Activated CD4-positive, alpha-beta T cell treated with anti-CD3 and anti-CD28 coated beads, Interleukin-2, amount 10 ng/mL, durations not matched to agents 7 days and 5 days (primary cell): ENCODE data around the gene PSD2. TPM values are rescaled to one million over a fixed set of nuclear protein-coding genes. Genes with fewer than 3 reads are reported as not detected.

Source experiments
- CTCF ChIA-PET: fragments of 350-600 bp; sonication (Branson Sonifier 250); formaldehyde crosslinking; loops from one replicate; lab custom pipeline; 2021; ENCODE audit warnings: antibody characterized with exemption; lab: Charles Lee
- POLR2A ChIA-PET: fragments of 350-600 bp; sonication (Branson Sonifier 250); formaldehyde crosslinking; loops from one replicate; lab custom pipeline; 2021; ENCODE audit warnings: antibody characterized with exemption; lab: Charles Lee
- DNase-seq: peaks from one replicate; pipeline ENCODE4 v3.0.0-alpha.2; 2020
- H3K27ac Mint-ChIP-seq: one replicate; pipeline ENCODE4 v1.8.0; 2021; ENCODE audit warnings: mild to moderate bottlenecking, moderate library complexity, mixed read lengths
- H3K27me3 Mint-ChIP-seq: one replicate; pipeline ENCODE4 v1.8.0; 2021; ENCODE audit warnings: mixed read lengths
- H3K36me3 Mint-ChIP-seq: one replicate; pipeline ENCODE4 v1.8.0; 2021; ENCODE audit warnings: low read depth, mixed read lengths
- H3K4me1 Mint-ChIP-seq: one replicate; pipeline ENCODE4 v1.8.0; 2021; ENCODE audit warnings: mixed read lengths
- H3K4me3 Mint-ChIP-seq: one replicate; pipeline ENCODE4 v1.8.0; 2021; ENCODE audit warnings: mild to moderate bottlenecking, moderate library complexity, mixed read lengths
- H3K9me3 Mint-ChIP-seq: one replicate; pipeline ENCODE4 v1.8.0; 2021; ENCODE audit warnings: mixed read lengths
- total RNA-seq, 2 experiments: library from RNA; stranded (reverse); gene quantifications; one replicate each; pipeline ENCODE4 v1.2.3, GENCODE V29; 2021

The PSD2 gene
- total RNA-seq, 2 experiments from 2014 or later = not detected

DNA sequence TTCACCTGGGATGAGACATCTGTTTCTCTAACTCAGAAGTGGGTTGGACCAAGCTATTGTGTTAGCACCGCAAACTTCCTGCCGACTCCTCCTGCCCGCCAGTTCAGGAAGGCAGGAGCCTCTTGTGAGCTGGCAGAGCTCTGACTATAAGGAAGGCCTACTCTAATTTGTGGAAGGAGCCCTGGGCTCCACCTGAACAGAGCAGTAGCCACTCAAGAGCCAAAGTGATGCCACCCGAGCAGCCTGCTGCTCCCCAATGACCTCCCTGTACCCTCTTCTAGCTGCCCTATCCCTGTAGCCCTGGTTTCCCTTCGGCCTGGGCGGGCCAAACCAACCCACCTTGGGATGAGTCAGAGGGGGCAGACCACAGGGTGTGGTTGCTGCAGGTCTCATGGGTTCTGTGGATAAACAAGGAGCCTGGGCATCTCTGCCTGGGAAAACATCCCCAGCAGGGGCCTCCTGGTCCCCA lies 81.6 kb downstream of the PSD2 start:
- POLR2A ChIA-PET = no interaction called here
- Mint-ChIP-seq H3K27ac (no peak overlapping the region), H3K4me3 (no peak overlapping the region), H3K9me3 (peaks cover 7% of the 10 kb centered on the region), H3K27me3 (peaks cover 2% of the 10 kb centered on the region), H3K4me1 (peaks cover 8% of the 10 kb centered on the region), H3K36me3 (no peaks in the 10 kb centered on the region)
- DNase-seq = peak; percentile 12
- CTCF ChIA-PET = interaction anchor here (1.3 kb wide), 1 partner anchor 9 kb away, joined by 4 read pairs; no protein-coding TSS in a partner anchor

DNA sequence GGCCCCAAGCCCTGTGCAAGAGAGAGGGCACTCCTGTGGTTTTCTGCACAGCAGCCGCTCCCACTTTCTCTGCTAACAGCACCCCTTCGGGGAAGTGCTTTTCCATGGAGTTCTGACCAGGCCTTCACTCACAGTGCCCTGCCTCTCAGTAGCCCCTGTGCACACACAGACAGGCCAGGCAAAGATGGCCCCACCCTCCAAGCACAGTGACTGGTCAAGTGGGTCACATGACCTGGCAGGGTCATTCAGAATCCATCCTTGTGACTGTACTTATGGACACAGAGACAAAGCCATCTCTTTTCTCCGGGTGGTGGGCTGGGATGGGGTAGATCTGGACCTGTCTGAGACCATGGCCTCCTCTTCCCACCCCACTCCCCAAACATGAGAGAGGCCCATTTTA lies 82.5 kb downstream of the PSD2 start:
- Mint-ChIP-seq H3K9me3 (peaks cover 7% of the 10 kb centered on the region), H3K4me3 (no peak overlapping the region), H3K27me3 (peaks cover 2% of the 10 kb centered on the region), H3K36me3 (no peaks in the 10 kb centered on the region), H3K4me1 (peaks cover 8% of the 10 kb centered on the region), H3K27ac (no peak overlapping the region)
- DNase-seq = no peak
- ChIA-PET CTCF (no interaction called here), POLR2A (no interaction called here)

DNA sequence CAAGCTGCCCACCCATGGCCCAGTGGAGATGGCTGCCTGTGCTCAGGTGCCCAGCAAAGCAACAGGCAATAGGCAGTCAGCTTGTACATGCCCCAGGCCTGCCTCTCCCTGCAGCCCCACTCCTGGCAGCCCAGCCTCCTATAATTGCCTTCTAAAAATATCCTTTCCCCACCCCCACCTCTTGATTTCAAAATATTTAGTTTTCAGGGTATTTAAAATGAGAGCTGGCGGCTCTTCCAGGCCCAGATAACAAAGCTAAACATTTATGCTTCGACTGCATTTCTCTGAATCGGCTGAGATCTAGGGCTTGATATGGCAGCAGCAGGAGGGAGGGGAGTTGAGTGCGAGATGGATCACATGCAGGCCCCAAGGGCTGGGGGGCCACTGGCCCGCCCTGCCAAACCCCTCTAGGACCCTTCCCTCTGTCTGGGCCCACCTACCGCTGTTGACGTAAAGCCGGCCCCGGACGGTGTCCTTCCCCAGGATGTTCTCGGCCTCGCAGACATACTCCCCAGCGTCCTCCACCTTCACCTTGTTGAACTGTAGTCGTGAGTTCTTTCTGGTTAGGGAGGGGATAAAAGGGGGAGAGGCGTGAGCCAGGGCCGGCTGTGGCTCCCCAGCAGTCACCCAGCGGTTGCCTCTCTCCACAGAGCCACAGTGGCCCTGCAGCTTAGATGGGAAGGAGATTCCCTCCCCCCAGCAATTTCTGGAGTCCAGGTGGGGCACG lies 85.0 kb downstream of the PSD2 start:
- POLR2A ChIA-PET = no interaction called here
- H3K4me3 Mint-ChIP-seq = no peak overlapping the region

DNA sequence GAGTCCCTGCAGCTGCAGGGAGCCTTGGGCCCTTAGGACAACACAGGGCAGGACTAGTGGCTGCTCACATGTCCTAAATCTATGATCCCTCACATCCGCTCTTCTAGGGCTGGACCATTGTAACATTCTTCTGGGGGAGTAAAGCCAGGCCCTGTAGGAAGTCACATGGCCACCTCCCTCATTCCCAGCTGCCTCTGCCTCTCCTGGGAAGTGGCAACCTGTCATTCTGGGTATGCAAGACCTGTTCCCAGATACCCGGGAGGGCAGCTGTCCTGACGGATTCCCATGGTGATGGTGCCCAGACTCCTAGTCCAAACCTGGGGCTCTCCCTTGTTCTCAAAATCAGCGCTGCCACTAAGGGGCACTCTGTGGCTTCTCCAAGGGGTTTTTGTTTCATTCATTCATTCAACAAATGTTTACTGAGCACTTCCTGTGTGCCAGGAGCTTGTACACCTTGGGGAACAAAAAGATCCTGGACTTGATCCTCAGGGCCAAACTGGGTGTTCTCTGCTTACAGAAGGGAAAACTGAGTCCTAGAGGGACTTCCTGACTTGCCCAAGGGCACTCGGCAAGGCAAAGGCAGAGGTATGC lies 85.6 kb downstream of the PSD2 start:
- Mint-ChIP-seq H3K4me1 (peaks cover 8% of the 10 kb centered on the region), H3K27ac (no peak overlapping the region), H3K36me3 (no peaks in the 10 kb centered on the region), H3K4me3 (no peak overlapping the region), H3K27me3 (peaks cover 2% of the 10 kb centered on the region), H3K9me3 (no peaks in the 10 kb centered on the region)
- ChIA-PET CTCF (interaction anchor here (1.0 kb wide), 1 partner anchor 40 kb away, joined by 3 read pairs; no protein-coding TSS in a partner anchor), POLR2A (no interaction called here)
- no peak for DNase-seq

More for the DNA sequence above, 85.0 kb downstream of the PSD2 start:
- no peak overlapping the region for H3K27ac Mint-ChIP-seq
- H3K27me3 Mint-ChIP-seq = peaks cover 5% of the 10 kb centered on the region
- peaks cover 8% of the 10 kb centered on the region for H3K4me1 Mint-ChIP-seq
- no peaks in the 10 kb centered on the region for H3K36me3 Mint-ChIP-seq
- H3K9me3 Mint-ChIP-seq = peaks cover 5% of the 10 kb centered on the region
- no peak for DNase-seq
- CTCF ChIA-PET = interaction anchor here (0.7 kb wide), 1 partner anchor 12 kb away, joined by 3 read pairs; no protein-coding TSS in a partner anchor

DNA sequence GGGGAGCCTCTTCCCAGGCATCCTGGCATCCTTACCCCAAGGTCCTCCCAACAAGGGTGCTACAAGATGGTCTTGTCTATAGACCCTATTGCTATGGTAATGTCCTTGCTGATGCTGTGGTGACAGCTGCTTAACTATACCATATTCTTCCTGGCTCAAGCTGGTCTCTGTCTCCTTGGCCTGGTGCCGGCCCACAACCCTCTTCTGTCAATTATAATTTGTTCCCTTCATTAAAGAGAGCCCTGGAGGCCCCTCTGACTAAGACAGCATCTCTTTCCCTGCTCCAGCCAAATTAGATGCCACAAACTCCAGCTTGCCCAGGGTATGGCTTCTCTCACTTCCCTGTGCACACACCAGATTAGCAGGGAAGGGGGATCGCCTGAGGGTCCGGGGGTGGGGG lies 86.7 kb downstream of the PSD2 start:
- Mint-ChIP-seq H3K4me1 (peaks cover under 1% of the 10 kb centered on the region), H3K36me3 (no peaks in the 10 kb centered on the region), H3K27me3 (peaks cover 2% of the 10 kb centered on the region), H3K27ac (no peak overlapping the region), H3K9me3 (no peaks in the 10 kb centered on the region), H3K4me3 (no peak overlapping the region)
- POLR2A ChIA-PET = no interaction called here
- CTCF ChIA-PET = interaction anchor here (1.0 kb wide), 1 partner anchor 39 kb away, joined by 3 read pairs; no protein-coding TSS in a partner anchor
- no peak for DNase-seq

DNA sequence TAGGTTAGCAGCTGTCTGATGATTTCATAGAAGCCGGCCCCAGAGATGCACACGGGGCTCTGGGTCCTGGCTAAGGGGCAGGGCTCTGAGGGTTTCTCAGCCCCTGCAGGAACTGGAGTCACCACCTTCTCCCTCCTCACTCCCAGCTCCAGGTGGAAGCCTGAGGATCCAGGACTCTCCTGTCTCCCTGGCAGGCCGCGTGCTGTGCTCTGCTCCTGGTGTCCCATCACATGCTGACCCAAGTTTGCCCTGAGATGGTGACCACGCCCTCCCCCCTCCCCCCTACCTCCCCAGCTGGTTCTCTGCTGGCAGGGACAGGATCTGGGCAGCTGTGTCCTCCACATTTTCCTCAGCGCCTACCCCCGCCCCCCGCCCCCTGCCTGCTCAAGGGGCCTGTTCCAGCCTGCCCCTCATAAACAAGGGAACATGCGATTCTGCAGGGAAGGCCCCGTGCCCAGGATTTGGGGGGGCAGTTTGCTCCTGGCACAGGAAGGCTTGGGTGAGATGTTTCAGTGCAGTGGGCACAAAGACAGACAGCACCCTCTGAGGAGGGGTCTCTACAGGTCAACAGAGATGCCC lies 87.4 kb downstream of the PSD2 start:
- H3K27me3 Mint-ChIP-seq = peaks cover 2% of the 10 kb centered on the region
- ChIA-PET POLR2A (no interaction called here), CTCF (no interaction called here)
- no peak overlapping the region for H3K27ac Mint-ChIP-seq
- no peaks in the 10 kb centered on the region for H3K36me3 Mint-ChIP-seq
- no peaks in the 10 kb centered on the region for H3K9me3 Mint-ChIP-seq
- H3K4me3 Mint-ChIP-seq = no peak overlapping the region
- H3K4me1 Mint-ChIP-seq = no peaks in the 10 kb centered on the region
- DNase-seq = no peak

DNA sequence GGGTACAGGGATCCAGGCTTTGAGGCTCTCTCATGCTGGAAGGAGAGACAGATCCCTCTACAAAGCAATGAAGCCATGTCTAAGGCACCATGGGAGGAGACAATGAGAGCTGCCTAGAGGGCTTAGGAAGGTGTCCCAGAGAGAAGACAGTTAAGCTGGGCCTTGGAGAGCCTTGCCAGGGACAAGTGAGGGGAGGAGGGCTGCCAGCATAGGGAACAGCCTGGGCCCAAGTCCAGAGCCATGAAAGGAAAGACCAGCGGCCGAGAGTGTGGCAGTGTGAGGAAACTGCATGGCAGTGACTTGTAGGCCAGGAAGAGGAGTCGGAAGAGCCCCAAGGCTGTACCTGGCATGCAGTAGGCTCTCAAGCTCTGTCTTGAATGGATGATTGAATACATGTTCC lies 88.5 kb downstream of the PSD2 start:
- POLR2A ChIA-PET = no interaction called here
- no peak overlapping the region for H3K27ac Mint-ChIP-seq
- peaks cover 3% of the 10 kb centered on the region for H3K4me1 Mint-ChIP-seq
- CTCF ChIA-PET = no interaction called here
- no peaks in the 10 kb centered on the region for H3K9me3 Mint-ChIP-seq
- no peak overlapping the region for H3K4me3 Mint-ChIP-seq
- no peak for DNase-seq
- peaks cover 2% of the 10 kb centered on the region for H3K27me3 Mint-ChIP-seq
- no peaks in the 10 kb centered on the region for H3K36me3 Mint-ChIP-seq

DNA sequence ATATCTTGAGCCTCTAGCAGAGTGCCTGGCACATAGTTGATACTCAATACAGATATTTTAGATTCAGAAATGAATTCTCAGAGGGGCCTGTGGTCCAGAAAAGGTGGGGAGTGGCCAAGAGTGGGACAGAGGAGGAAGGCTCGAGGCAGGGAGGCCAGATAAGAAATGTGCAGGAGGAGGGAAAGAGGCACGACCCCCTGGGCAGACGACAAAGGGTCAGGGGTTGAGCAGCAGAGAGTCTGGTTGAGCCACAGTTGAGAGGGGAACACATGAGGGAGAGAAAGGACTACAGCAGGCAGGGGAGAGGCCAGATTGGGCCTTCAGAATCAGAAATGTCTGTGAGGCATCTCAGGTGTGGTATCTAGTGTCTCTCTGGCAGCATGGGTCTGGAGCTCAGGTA lies 89.1 kb downstream of the PSD2 start:
- Mint-ChIP-seq H3K4me1 (peaks cover 3% of the 10 kb centered on the region), H3K4me3 (no peak overlapping the region), H3K27ac (no peak overlapping the region), H3K27me3 (peaks cover 2% of the 10 kb centered on the region), H3K9me3 (no peaks in the 10 kb centered on the region), H3K36me3 (no peaks in the 10 kb centered on the region)
- DNase-seq = no peak
- CTCF ChIA-PET = no interaction called here
- POLR2A ChIA-PET = no interaction called here

DNA sequence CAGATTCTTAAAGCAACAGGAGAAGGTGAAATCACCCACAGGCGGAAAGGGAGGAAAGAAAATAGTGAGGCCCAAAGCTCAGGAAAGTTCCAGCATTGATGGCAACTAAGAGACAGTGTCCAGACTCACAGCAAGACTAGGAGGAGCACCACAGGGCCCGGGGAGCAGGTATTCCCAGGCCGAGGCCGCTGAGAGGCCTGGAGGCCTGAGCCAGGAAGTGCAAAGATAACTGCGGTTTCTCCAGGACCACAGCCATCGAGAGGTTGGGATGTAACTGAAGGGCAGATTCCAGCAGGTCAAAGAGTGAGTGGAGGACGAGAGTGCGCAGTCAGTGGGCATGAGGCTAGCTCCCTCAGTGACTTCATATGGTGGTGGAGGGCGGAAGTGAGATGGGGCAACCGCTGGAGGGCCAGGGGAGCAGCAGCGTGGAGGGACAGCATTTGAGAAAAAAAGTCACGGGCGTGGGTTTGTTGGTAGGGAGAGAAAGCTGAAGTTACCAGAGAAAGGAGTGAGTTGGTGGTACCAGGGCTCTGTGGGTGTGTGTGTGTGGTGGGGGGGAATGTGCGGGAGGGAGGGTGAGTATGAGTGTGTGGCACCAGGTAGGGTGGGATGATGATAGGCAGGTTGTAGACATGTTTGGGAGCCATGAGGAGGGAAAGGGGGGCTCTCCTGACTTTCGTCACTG lies 89.7 kb downstream of the PSD2 start:
- H3K9me3 Mint-ChIP-seq = no peaks in the 10 kb centered on the region
- H3K27me3 Mint-ChIP-seq = peaks cover 2% of the 10 kb centered on the region
- H3K4me1 Mint-ChIP-seq = peaks cover 3% of the 10 kb centered on the region
- H3K36me3 Mint-ChIP-seq = no peaks in the 10 kb centered on the region
- no peak overlapping the region for H3K4me3 Mint-ChIP-seq
- ChIA-PET POLR2A (no interaction called here), CTCF (interaction anchor here (1.2 to 1.5 kb wide), 2 partner anchors 8 to 97 kb away, joined by 3 to 4 read pairs; no protein-coding TSS in a partner anchor)
- DNase-seq = no peak
- no peak overlapping the region for H3K27ac Mint-ChIP-seq

DNA sequence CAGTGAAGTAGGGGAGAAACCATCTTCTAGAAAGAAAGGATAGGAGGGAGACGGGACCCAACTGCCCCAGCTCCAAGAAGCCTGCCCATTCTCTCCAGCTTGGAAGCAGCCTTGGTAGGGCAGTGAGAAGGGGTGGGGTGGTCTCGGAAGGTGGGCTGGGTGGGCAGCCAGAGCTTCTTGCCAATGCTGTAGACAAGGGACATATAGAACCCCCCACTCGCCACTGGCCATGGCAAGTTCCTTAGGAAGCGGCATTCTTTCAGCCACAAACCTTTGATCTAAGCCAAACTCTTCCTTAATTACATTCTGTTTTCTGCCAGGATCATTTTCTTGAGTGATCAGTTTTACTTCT lies 90.2 kb downstream of the PSD2 start:
- CTCF ChIA-PET = interaction anchor here (1.2 to 1.5 kb wide), 2 partner anchors 9 to 96 kb away, joined by 3 to 4 read pairs; no protein-coding TSS in a partner anchor
- Mint-ChIP-seq H3K9me3 (no peaks in the 10 kb centered on the region), H3K36me3 (no peaks in the 10 kb centered on the region), H3K27me3 (peaks cover 2% of the 10 kb centered on the region), H3K27ac (no peak overlapping the region), H3K4me1 (peaks cover 3% of the 10 kb centered on the region), H3K4me3 (no peak overlapping the region)
- no peak for DNase-seq
- POLR2A ChIA-PET = no interaction called here

DNA sequence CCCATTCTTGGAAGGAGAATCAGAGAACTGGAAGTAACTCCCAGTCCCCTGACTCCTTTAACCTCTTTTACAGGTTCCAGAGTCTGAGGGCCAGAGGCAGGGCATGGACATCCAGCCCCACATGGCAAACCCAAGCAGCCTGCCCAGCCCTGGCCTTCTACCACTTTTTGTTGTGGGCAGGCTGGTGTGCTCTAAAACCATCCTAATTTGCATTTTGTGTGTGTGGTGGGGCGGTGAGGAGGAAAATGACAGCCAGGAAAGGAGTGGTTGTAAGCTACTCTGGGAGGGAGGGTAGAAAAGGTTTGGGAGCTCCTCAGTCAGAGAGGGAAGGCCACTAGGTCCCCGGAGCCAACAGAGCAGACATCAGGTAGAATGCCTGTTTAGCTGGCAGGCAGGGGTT lies 90.6 kb downstream of the PSD2 start:
- Mint-ChIP-seq H3K9me3 (no peaks in the 10 kb centered on the region), H3K4me3 (no peak overlapping the region), H3K27me3 (peaks cover 4% of the 10 kb centered on the region), H3K4me1 (peaks cover 3% of the 10 kb centered on the region), H3K27ac (no peak overlapping the region), H3K36me3 (no peaks in the 10 kb centered on the region)
- DNase-seq = no peak
- ChIA-PET CTCF (interaction anchor here (1.2 to 1.5 kb wide), 2 partner anchors 9 to 96 kb away, joined by 3 to 4 read pairs; no protein-coding TSS in a partner anchor), POLR2A (no interaction called here)

DNA sequence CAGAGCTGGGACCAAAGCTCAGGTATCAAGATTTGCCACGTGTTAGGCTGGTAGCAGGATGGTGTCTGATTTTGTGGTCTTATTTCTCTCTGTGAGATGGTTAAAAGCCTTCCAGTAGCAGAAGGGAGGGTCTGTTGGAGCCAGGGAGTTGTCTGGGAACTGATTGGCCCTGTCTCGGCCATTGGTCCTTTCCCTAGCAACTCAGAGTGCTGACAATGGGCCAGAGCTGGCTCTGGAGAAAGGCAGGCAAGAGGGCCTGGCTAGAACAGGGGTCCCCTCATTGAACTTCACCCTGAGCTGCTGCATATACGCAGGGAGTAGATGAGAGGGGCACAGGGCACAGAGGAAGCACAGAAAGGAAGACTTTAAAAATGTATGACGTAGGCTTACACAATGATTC lies 92.8 kb downstream of the PSD2 start:
- ChIA-PET POLR2A (no interaction called here), CTCF (no interaction called here)
- Mint-ChIP-seq H3K4me3 (no peak overlapping the region), H3K27ac (no peak overlapping the region), H3K4me1 (peaks cover 3% of the 10 kb centered on the region), H3K27me3 (peaks cover 8% of the 10 kb centered on the region), H3K36me3 (no peaks in the 10 kb centered on the region), H3K9me3 (no peaks in the 10 kb centered on the region)
- no peak for DNase-seq
